SK-N-MC (cell line): ENCODE data around the gene POR.

Experiments used
- EZH2 ChIP-seq: fragments of 200-600 bp; sonication (generic); IDR thresholded peaks from one replicate; pipeline ENCODE4 v1.6.1; 2017; ENCODE audit warnings: antibody characterized with exemption
- POLR2AphosphoS5 ChIP-seq: IDR thresholded peaks from 2 replicates; pipeline ENCODE4 v1.6.1; 2012; ENCODE audit warnings: mild to moderate bottlenecking, low read depth, low read length, borderline replicate concordance

- TF ChIP-seq POLR2AphosphoS5 (no peak), EZH2 (no peak)
Measured at GRCh38 chr7:76009672-76010600, 95.0 kb downstream of the POR start.
